ENCODE results near the gene CCL25.
A peak's percentile ranks its signal among the peaks of the same experiment; 100 is the strongest.

Gene CCL25

GRCh38 chr19:8045872-8046568, 6.5 kb upstream of the CCL25 start:
- no peak overlapping the region for H3K4me3 ChIP-seq (ENCODE audit: low read depth, low read length)
- TF ChIP-seq CTCF (IDR thresholded peaks at IDR 0.05; ENCODE audit: borderline replicate concordance, insufficient read depth, low read depth, low read length): no peak

GRCh38 chr19:8046569-8047165, 5.9 kb upstream of the CCL25 start:
- no peak overlapping the region for H3K4me3 ChIP-seq (ENCODE audit: low read depth, low read length)
- no peak for TF ChIP-seq CTCF (IDR thresholded peaks at IDR 0.05; ENCODE audit: borderline replicate concordance, insufficient read depth, low read depth, low read length)

GRCh38 chr19:8050274-8051096, 2.1 kb upstream of the CCL25 start:
- peak overlapping the region; percentile 46 for H3K4me3 ChIP-seq (ENCODE audit: low read depth, low read length)
- no peak for TF ChIP-seq CTCF (IDR thresholded peaks at IDR 0.05; ENCODE audit: borderline replicate concordance, insufficient read depth, low read depth, low read length)

- TF ChIP-seq CTCF (IDR thresholded peaks at IDR 0.05; ENCODE audit: borderline replicate concordance, insufficient read depth, low read depth, low read length): no peak
- H3K4me3 ChIP-seq (ENCODE audit: low read depth, low read length): no peak overlapping the region
Measured at GRCh38 chr19:8054169-8054568, 1.6 kb downstream of the CCL25 start.

- H3K4me3 ChIP-seq (ENCODE audit: low read depth, low read length): no peak overlapping the region
- TF ChIP-seq CTCF (IDR thresholded peaks at IDR 0.05; ENCODE audit: borderline replicate concordance, insufficient read depth, low read depth, low read length): no peak
Measured at GRCh38 chr19:8056533-8056932, 4.0 kb downstream of the CCL25 start.

GRCh38 chr19:8057545-8058270, 5.1 kb downstream of the CCL25 start:
- H3K4me3 ChIP-seq (ENCODE audit: low read depth, low read length): no peak overlapping the region
- no peak for TF ChIP-seq CTCF (IDR thresholded peaks at IDR 0.05; ENCODE audit: borderline replicate concordance, insufficient read depth, low read depth, low read length)

All from GM12875 (cell line).